KG1 (cell line): ENCODE results near the gene F10.

Experiments
- DNase-seq: peaks from one replicate; lab custom pipeline; 2025; lab: John Stamatoyannopoulos, UW

The F10 gene

GRCh38 chr13:113086991-113087922 is 35.3 kb upstream of the F10 start:
- DNase-seq, result no peak

DNA sequence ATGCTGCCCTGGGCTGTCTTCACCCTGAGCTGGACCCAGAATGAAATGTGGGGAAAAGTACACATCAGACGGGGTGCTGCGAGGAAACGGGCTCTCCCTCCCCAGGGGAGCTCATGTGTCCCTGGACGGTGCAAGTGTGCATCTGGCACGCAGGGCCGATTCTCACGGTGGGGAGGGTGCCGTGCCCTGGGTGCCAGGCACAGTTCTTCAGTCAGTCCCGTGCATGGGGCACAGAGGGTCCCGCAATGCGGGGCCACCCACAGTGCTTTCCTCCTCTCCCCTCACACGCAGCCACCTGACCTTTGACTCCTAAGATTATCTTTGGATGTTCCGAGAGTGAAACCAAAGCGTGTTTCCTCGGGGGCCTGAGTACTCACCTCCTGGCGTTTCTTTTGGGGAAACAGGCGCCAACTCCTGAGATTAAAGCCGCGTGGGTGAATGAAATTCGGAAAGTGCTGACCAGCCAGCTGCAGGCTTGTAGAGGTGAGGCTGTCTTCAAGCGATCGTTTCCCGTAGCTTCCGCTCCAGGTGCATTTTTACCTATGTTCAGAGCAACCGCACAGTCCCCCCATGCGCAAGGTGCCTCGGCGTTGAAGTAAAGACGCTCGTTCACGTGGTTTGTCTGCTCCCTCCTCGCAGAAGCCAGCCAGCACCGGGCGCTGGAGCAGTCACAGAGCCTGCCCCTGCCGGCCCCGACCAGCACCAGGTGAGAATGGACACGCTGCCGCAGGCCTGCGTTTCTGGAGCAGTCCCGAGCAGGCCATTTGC is 34.5 kb upstream of the F10 start:
- no peak for DNase-seq

GRCh38 chr13:113088691-113089020 is 33.9 kb upstream of the F10 start:
- no peak for DNase-seq

DNA sequence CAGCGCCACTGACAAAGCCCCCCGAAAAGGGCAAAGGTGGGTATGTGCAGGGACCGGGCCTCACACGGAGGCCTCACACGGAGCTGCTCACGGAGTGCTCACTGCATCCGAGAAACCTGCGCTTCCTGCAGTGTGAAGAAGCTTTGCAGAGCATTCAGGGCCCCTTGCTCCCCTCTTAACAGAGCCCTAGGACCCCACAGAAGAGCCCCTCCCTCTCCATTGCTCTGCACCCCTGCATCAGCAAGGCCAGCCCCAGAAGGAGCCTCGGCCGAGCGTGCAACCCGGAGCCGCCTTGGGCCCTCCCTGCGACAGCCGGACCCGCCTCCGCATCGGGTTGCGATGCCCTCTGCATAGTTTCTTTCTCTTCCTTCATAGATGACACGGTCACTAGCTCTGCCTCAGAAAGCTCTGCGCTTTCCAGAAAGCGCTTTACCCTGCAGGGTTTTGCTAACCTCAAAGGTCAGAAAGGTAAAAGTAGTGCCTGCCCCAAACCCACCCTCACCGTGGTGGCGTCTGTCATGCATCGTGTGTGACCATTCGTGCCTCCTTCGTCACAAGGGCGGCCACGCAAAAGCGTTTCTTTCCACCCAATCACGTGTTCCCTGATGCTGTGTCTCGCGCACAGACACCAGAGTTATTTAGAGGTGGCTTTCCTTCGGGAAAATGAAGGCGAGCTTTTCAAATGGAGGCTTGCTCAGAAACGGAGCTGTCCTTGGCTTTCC is 32.7 kb upstream of the F10 start:
- no peak for DNase-seq

DNA sequence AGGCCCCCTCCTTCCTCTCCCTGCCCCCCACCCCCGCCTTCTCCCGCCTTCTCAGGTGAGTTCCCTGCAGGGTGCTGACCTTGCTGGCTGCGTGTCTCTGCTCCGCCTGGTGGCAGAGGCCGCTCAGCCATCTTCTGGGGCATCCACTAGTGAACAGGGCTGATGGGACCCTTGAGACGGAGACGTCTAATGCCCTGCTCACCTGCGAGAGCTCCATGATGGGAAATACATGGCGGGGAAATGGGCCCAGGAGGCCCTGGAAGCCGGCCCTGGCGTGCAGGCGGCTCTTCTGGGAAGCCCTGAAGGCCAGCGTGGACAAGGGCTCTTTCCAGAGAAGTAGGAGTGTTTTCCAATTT is 32.2 kb upstream of the F10 start:
- no peak for DNase-seq

- no peak for DNase-seq
Observed at GRCh38 chr13:113090806-113091205, 31.8 kb upstream of the F10 start.

DNA sequence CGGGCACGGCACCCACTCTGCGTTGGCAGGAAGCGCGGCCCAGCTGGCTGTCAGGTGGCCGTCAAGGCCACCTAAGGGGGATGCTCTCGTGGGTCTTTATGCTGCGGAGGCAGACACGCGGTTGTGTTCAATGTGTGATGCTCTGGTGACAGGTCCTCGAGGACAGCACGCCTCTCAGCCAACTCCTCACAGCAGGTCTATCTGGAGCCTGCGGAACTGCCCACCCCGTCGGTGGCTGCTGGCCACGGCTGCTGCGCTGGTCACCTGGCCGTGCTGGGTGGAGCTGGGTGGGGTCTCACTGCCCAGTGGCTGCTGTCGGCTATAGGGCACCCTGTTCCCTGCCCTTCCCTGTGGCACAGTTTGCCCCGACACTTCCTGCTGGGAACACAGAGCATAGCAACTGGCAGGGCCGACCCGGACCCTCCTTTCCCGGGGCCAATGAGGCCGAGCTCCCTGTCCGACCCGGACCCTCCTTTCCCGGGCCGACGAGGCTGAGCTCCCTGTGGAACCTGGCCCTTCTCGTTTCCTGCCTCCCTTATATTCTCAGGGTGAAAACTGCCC is 31.3 kb upstream of the F10 start:
- no peak for DNase-seq

DNA sequence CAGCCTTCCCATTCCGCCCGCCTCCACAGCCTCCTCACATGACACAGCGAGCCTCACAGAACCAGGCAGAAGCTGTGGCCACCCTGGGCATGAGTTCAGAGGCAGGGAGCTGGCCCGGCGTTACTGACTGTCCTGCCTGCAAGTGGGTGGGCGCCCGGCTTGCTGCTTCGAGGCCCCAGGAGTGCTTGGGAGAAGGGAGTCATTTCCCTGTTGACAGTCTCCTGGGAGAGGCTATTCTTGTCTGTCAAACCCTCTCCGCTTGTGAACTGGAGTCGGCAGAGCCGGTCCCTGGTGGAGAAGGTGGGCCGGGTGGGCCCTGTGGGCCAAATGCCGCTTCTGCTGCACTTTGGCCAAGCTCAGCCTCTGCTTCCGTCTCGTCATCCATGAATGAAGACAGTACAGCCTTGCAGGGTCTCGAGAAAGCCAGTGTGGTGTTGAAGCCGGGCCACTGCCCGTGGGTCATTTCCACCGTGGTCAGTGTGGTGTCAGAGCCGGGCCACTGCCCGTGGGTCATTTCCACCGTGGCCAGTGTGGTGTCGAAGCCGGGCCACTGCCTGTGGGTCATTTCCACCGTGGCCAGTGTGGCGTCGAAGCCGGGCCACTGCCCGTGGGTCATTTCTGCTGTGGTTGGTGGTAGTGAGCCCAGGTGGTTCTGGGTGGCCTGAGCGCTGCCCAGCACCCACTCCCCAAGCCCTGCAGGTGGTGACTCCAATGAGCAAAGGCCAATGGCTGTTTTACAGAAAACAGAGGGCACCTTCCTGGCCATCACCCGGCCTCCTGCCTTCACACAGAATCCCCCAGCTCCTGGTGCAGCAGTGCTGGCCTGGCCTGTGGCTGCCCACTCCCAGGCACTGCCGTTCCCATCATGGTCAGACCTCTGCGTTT is 30.5 kb upstream of the F10 start:
- no peak for DNase-seq

- DNase-seq, result no peak
Observed at GRCh38 chr13:113092776-113093579, 29.6 kb upstream of the F10 start.

- no peak for DNase-seq
Observed at GRCh38 chr13:113093580-113094409, 28.8 kb upstream of the F10 start.

- no peak for DNase-seq
Observed at GRCh38 chr13:113094410-113094800, 28.2 kb upstream of the F10 start.

GRCh38 chr13:113095146-113096051 is 27.2 kb upstream of the F10 start:
- DNase-seq, result no peak

DNA sequence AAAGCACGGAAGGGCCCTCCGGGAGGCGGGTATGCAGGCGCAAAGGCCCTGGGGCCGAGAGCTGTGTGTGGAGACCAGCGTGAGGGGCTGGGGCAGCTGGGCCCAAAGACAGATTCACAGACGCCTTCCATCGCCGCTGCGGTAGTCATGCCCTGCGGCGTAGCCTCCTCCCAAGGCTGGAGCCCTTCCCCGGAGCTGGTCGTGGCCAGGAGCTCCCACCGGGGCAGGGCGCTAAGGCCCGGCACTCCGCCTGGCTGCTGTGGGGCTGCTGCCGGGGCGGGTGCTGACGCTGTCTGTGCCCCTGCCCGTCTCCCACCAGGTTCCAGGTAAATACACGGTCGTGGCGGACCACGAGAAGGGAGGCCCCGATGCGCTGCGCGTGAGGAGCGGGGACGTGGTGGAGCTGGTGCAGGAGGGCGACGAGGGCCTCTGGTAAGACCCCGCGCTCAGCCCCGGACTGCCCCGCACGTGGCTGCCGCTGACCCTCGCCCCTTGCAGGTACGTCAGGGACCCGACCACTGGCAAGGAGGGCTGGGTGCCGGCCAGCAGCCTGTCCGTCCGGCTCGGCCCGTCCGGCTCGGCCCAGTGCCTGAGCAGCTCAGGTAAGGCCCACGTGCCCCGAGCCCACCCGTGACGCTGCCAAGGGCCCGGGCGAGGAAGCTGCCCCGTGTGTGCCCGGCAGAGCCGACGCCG is 26.4 kb upstream of the F10 start:
- no peak for DNase-seq

GRCh38 chr13:113096745-113097305 is 25.8 kb upstream of the F10 start:
- no peak for DNase-seq

GRCh38 chr13:113097651-113098050 is 24.9 kb upstream of the F10 start:
- DNase-seq, result no peak

GRCh38 chr13:113098162-113098732 is 24.4 kb upstream of the F10 start:
- no peak for DNase-seq

GRCh38 chr13:113099142-113099541 is 23.5 kb upstream of the F10 start:
- DNase-seq, result no peak
